H1 (cell line): Measurements from ENCODE around the gene RAD18. TPM values are rescaled to one million over a fixed set of nuclear protein-coding genes. Genes with fewer than 3 reads are reported as not detected.

Experiments
- BRCA1 ChIP-seq: IDR thresholded peaks from 2 replicates; pipeline ENCODE4 v1.6.1; 2012; ENCODE audit warnings: low read depth, low read length, improper control_type of control experiment
- CBX5 ChIP-seq: fragments of 300-800, 300-1000 bp; sonication (generic); IDR thresholded peaks from 2 replicates; pipeline ENCODE4 v1.7.1; 2016; ENCODE audit warnings: antibody characterized with exemption, low read length, low read depth
- HDAC6 ChIP-seq: IDR thresholded peaks from one replicate; pipeline ENCODE4 v1.7.1; 2012; ENCODE audit warnings: low read depth, mild to moderate bottlenecking, inconsistent platforms, low read length, moderate library complexity
- SP2 ChIP-seq: IDR thresholded peaks from 2 replicates; pipeline ENCODE4 v1.6.1; 2012; ENCODE audit warnings: mild to moderate bottlenecking, low read length, inconsistent platforms
- TCF12 ChIP-seq: IDR thresholded peaks from 2 replicates; pipeline ENCODE4 v1.6.1; 2011; ENCODE audit warnings: low read depth, mild to moderate bottlenecking, low read length
- polyA plus RNA-seq, 7 experiments: library from polyadenylated mRNA; depleted of rRNA in 3 of 7; stranded (reverse) in 5 of 7; unstranded in 2 of 7; fragments of >200 nt in 5 of 7; fragments of 200-250 nt in 2 of 7; gene quantifications; 1 replicate in 5 of 7; 2 replicates in 1 of 7; 4 replicates in 1 of 7; pipeline versions ENCODE4 v1.2.1 to v1.2.3, GENCODE V29; 2011 to 2013; ENCODE audit warnings: missing spikeins in 2 of 7, mixed read lengths in 2 of 7
- total RNA-seq: library from RNA; stranded (reverse); fragmentation: NEBNext Ultra II Directional; extraction: Animal tissue kit (Norgen Biotek cat#: 25700); gene quantifications from 2 replicates; pipeline ENCODE4 v1.2.1, GENCODE V29; 2021
- TF ChIP-seq, protein P1 (sequence below): IDR thresholded peaks from 2 replicates; pipeline ENCODE4 v1.6.1; 2011; ENCODE audit warnings: low read length, improper control_type of control experiment

RAD18 gene
- total and polyA plus RNA-seq, 2 of the 8 experiments (the other 6 are each of a cell fraction or from before 2014, with no cell fraction given), result 13.0 to 23.2 TPM

DNA sequence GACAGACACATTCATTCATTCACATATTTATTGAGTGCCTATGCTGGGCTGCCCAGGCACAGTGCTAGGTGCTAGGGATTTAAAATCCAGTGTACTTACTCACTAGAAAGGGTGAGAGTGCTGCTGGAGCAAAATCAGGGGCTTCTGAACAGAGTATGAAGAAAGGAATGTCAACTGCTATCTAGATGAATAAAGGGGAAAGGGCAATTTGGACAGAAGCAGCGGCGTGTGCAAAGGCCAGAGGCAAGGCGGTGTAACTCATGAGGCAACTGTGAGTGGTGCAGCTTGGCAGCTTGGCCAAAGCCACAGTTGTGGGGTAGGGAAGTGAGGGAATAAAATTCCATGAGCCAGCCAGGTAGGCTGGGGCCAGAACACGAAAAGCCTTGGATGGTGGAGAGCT is 76.7 kb downstream of the RAD18 start (continued):
- TF ChIP-seq SP2 (no peak), BRCA1 (no peak), HDAC6 (no peak), CBX5 (no peak), TCF12 (no peak)
- TF ChIP-seq, protein P1, sequence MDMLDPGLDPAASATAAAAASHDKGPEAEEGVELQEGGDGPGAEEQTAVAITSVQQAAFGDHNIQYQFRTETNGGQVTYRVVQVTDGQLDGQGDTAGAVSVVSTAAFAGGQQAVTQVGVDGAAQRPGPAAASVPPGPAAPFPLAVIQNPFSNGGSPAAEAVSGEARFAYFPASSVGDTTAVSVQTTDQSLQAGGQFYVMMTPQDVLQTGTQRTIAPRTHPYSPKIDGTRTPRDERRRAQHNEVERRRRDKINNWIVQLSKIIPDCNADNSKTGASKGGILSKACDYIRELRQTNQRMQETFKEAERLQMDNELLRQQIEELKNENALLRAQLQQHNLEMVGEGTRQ, result no peak
